GM12865 (cell line): Measurements from ENCODE around the gene DEDD.

ENCODE experiments used
- DNase-seq: peaks from one replicate; pipeline ENCODE4 v3.0.0; 2010; ENCODE audit warnings: low read depth
- H3K4me3 ChIP-seq: 2 replicates; pipeline ENCODE4 v1.5.1; 2011; ENCODE audit warnings: mild to moderate bottlenecking, low read depth, low read length, control low read depth
- CTCF ChIP-seq: IDR thresholded peaks from 2 replicates; pipeline ENCODE4 v1.5.1; 2011; ENCODE audit warnings: low read length, control low read depth, low read depth, inconsistent platforms; ENCODE audit not compliant: insufficient read depth; ENCODE audit errors: missing control alignments

Gene DEDD

GRCh38 chr1:161158316-161159010, 26.0 kb upstream of the DEDD start:
- no peak for DNase-seq
- TF ChIP-seq CTCF: no peak
- H3K4me3 ChIP-seq: no peak overlapping the region

- DNase-seq: no peak
- H3K4me3 ChIP-seq: no peak overlapping the region
- TF ChIP-seq CTCF: no peak
Measured at GRCh38 chr1:161157867-161158266, 25.4 kb upstream of the DEDD start.

- H3K4me3 ChIP-seq: peak within 1 kb of the TSS; percentile 95
- no peak for TF ChIP-seq CTCF
- peak; percentile 95 for DNase-seq
Measured at GRCh38 chr1:161153682-161154337, 21.3 kb upstream of the DEDD start, which contains the start of gene UFC1. UFC1 (plus strand) TSS chr1:161153978; CDS start chr1:161153998, 20 bp downstream.

GRCh38 chr1:161153176-161153575, 20.7 kb upstream of the DEDD start:
- peak overlapping the region; percentile 95 for H3K4me3 ChIP-seq
- no peak for TF ChIP-seq CTCF
- DNase-seq: no peak

- no peak for DNase-seq
- no peak overlapping the region for H3K4me3 ChIP-seq
- no peak for TF ChIP-seq CTCF
Measured at GRCh38 chr1:161145832-161146231, 13.4 kb upstream of the DEDD start.

- TF ChIP-seq CTCF: no peak
- no peak overlapping the region for H3K4me3 ChIP-seq
- no peak for DNase-seq
Measured at GRCh38 chr1:161140755-161141400, 8.4 kb upstream of the DEDD start.
